HepG2 (cell line): ENCODE measurements around the gene RIPOR3. TPM values are rescaled to one million over a fixed set of nuclear protein-coding genes. Genes with fewer than 3 reads are reported as not detected.
A peak's percentile ranks its signal among the peaks of the same experiment; 100 is the strongest.

ENCODE experiments used
- ATAC-seq: fragments of 200-7000 bp; cut with Tn5 transposase; 3 replicates; pipeline ENCODE4 v1.9.1; 2020; ENCODE audit warnings: mild to moderate bottlenecking, moderate library complexity
- BruUV-seq: library from RNA; stranded (reverse); fragments of 400-500 nt; replicated peaks from 2 replicates; lab custom pipeline; 2021; lab: Mats Ljungman, UMichigan
- CTCF ChIA-PET: fragments of 300-600 bp; formaldehyde crosslinking; extraction: SDS; loops from one replicate; lab custom pipeline; 2021; ENCODE audit warnings: low total read pairs, inconsistent platforms, low intra/inter-chr PET ratio; lab: Yijun Ruan, JAX
- POLR2A ChIA-PET: fragments of 350-600 bp; sonication (Branson Sonifier 250); formaldehyde crosslinking; loops from one replicate; lab custom pipeline; 2020; ENCODE audit warnings: antibody characterized with exemption, inconsistent platforms; lab: Yijun Ruan, JAX
- DNase-seq: peaks from one replicate; pipeline ENCODE4 v3.0.0-alpha.2; 2015; ENCODE audit warnings: low spot score
- FAIRE-seq: peaks from 3 replicates; lab custom pipeline; 2011; peaks lifted over from hg19 to GRCh38; lab: Jason Lieb, UNC
- H2AFZ ChIP-seq: one replicate; pipeline ENCODE4 v1.6.1; 2011; ENCODE audit warnings: low read length, inconsistent platforms
- H3K27ac ChIP-seq: fragments of 300-600 bp; 3 replicates; pipeline ENCODE4 v1.8.0; 2011; ENCODE audit warnings: mixed run types, mild to moderate bottlenecking, mixed read lengths, low read length, inconsistent platforms; ENCODE audit not compliant: insufficient read depth; ENCODE audit errors: extremely low read length
- H3K27me3 ChIP-seq, 2 experiments: fragments of 200-600 bp in 1 of 2; 2 replicates in 1 of 2; 3 replicates in 1 of 2; pipeline versions ENCODE4 v1.6.0 to v1.8.0; 2011; ENCODE audit warnings: low read length in 2 of 2, mild to moderate bottlenecking in 2 of 2, moderate library complexity in 2 of 2, inconsistent platforms in 1 of 2; ENCODE audit not compliant: insufficient read depth in 2 of 2, control insufficient read depth in 1 of 2
- H3K36me3 ChIP-seq, 2 experiments: fragments of 200-600 bp in 1 of 2; replicated peaks in 1 of 2; 2 replicates in 1 of 2; 3 replicates in 1 of 2; pipeline versions ENCODE4 v1.5.1 to v1.8.0; 2011; ENCODE audit warnings: low read length in 2 of 2, inconsistent platforms in 1 of 2; ENCODE audit not compliant: insufficient read depth in 2 of 2, control insufficient read depth in 1 of 2
- H3K4me1 ChIP-seq: 2 replicates; pipeline ENCODE4 v1.5.1; 2012; ENCODE audit warnings: low read length, inconsistent platforms; ENCODE audit not compliant: insufficient read depth
- H3K4me2 ChIP-seq: 2 replicates; pipeline ENCODE4 v1.6.0; 2011; ENCODE audit warnings: low read depth, low read length, inconsistent platforms
- H3K4me3 ChIP-seq, 3 experiments: fragments of 200-600 bp in 1 of 3; sonication (generic), shearing (Covaris generic) in 1 of 3; replicated peaks in 1 of 3; 2 replicates each; pipeline ENCODE4 v1.5.1; 2011 to 2016; ENCODE audit warnings: low read length in 3 of 3, inconsistent platforms in 2 of 3, low read depth in 2 of 3, mild to moderate bottlenecking in 2 of 3, control low read depth in 1 of 3, mixed read lengths in 1 of 3; ENCODE audit not compliant: insufficient read depth in 1 of 3
- H3K79me2 ChIP-seq: one replicate; pipeline ENCODE4 v1.6.1; 2011; ENCODE audit warnings: low read length, inconsistent platforms; ENCODE audit not compliant: insufficient read depth
- H3K9ac ChIP-seq: 2 replicates; pipeline ENCODE4 v1.6.0; 2011; ENCODE audit warnings: mild to moderate bottlenecking, low read depth, low read length, inconsistent platforms; ENCODE audit not compliant: insufficient read depth
- H3K9me3 ChIP-seq: 2 replicates; pipeline ENCODE4 v1.5.1; 2012; ENCODE audit warnings: mild to moderate bottlenecking, low read length
- H4K20me1 ChIP-seq: 2 replicates; pipeline ENCODE4 v1.6.0; 2011; ENCODE audit warnings: inconsistent platforms, mild to moderate bottlenecking, low read length, moderate library complexity; ENCODE audit not compliant: insufficient read depth
- ARID2 ChIP-seq: sonication (generic); formaldehyde crosslinking; IDR thresholded peaks from 2 replicates; pipeline ENCODE4 v1.8.1; 2022; ENCODE audit warnings: mild to moderate bottlenecking, missing genetic modification reagents, borderline replicate concordance
- ARNT2 ChIP-seq: sonication (generic); formaldehyde crosslinking; IDR thresholded peaks from 2 replicates; pipeline ENCODE4 v1.8.0; 2022; ENCODE audit warnings: mild to moderate bottlenecking, low read depth, missing genetic modification reagents, moderate library complexity
- ATF1 ChIP-seq: IDR thresholded peaks from 2 replicates; pipeline ENCODE4 v1.6.1; 2016; ENCODE audit warnings: mild to moderate bottlenecking, control low read depth
- EEA1 ChIP-seq: sonication (generic); formaldehyde crosslinking; IDR thresholded peaks from 2 replicates; pipeline ENCODE4 v1.5.1; 2020; ENCODE audit warnings: mild to moderate bottlenecking, missing genetic modification reagents, borderline replicate concordance
- ETV5 ChIP-seq: IDR thresholded peaks from 2 replicates; pipeline ENCODE4 v1.6.1; 2018; ENCODE audit warnings: missing biosample characterization, missing genetic modification reagents, inconsistent platforms, borderline replicate concordance
- GTF3A ChIP-seq: sonication (generic); formaldehyde crosslinking; conservative IDR thresholded peaks from 2 replicates; pipeline ENCODE4 v1.4.0; 2020; ENCODE audit warnings: mild to moderate bottlenecking, missing genetic modification reagents
- HOMEZ ChIP-seq: IDR thresholded peaks from 2 replicates; pipeline ENCODE4 v1.6.1; 2016; ENCODE audit warnings: low read depth
- MED13 ChIP-seq: sonication (generic); formaldehyde crosslinking; IDR thresholded peaks from 2 replicates; pipeline ENCODE4 v1.5.0; 2020; ENCODE audit warnings: missing genetic modification reagents
- NR0B2 ChIP-seq: sonication (generic); formaldehyde crosslinking; IDR thresholded peaks from 2 replicates; pipeline ENCODE4 v1.4.0; 2020; ENCODE audit warnings: mild to moderate bottlenecking, missing genetic modification reagents
- SATB2 ChIP-seq: sonication (generic); formaldehyde crosslinking; IDR thresholded peaks from 2 replicates; pipeline ENCODE4 v1.5.0; 2020; ENCODE audit warnings: missing genetic modification reagents
- SOX5 ChIP-seq: IDR thresholded peaks from 2 replicates; pipeline ENCODE4 v1.6.1; 2016; ENCODE audit warnings: borderline replicate concordance
- YY1 ChIP-seq: IDR thresholded peaks from 2 replicates; pipeline ENCODE4 v1.6.1; 2011; ENCODE audit warnings: low read length, low read depth, moderate library complexity, mild to moderate bottlenecking; ENCODE audit not compliant: insufficient read depth, insufficient replicate concordance
- ZBTB33 ChIP-seq: sonication (generic); formaldehyde crosslinking; IDR thresholded peaks from 2 replicates; pipeline ENCODE4 v1.4.0; 2020; ENCODE audit warnings: missing genetic modification reagents
- ZBTB49 ChIP-seq: sonication (generic); formaldehyde crosslinking; IDR thresholded peaks from 2 replicates; pipeline ENCODE4 v1.4.0; 2020; ENCODE audit warnings: missing genetic modification reagents, borderline replicate concordance
- ZNF414 ChIP-seq: sonication (generic); formaldehyde crosslinking; IDR thresholded peaks from 2 replicates; pipeline ENCODE4 v1.5.0; 2020; ENCODE audit warnings: missing genetic modification reagents
- ZNF563 ChIP-seq: sonication (generic); formaldehyde crosslinking; IDR thresholded peaks from 2 replicates; pipeline ENCODE4 v1.8.0; 2022; ENCODE audit warnings: mild to moderate bottlenecking, moderate library complexity, missing genetic modification reagents
- WGBS: methylation state at CpG from one replicate; pipeline ENCODE4 v1.1.6; 2017; ENCODE audit warnings: low lambda C conversion rate; 5-methylcytosine and 5-hydroxymethylcytosine counted together
- in situ Hi-C: cut with HindIII; loops from 2 replicates; pipeline ENCODE4 v1.10.0; 2017; ENCODE audit warnings: low pct_unique_long_range_greater_than_20kb; ENCODE audit not compliant: extremely low pct_ligation_motif_present
- intact Hi-C: fragments of 100-400 bp; cut with micrococcal nuclease; formaldehyde crosslinking; loops from one replicate; pipeline ENCODE4 v1.10.0; 2022; ENCODE audit not compliant: unreplicated experiment
- polyA plus RNA-seq, 8 experiments: library from polyadenylated mRNA; depleted of rRNA in 3 of 8; stranded (reverse) in 7 of 8; unstranded in 1 of 8; fragments of >200 nt; fragmentation: Illumina TruSeq in 4 of 8; extraction: Trizol in 4 of 8; gene quantifications; 2 replicates each; pipeline versions ENCODE4 v1.2.1 to v1.2.3, GENCODE V29; 2011 to 2016; ENCODE audit warnings: low read depth in 4 of 8, missing spikeins in 1 of 8, mixed read lengths in 1 of 8; ENCODE audit not compliant: insufficient read depth in 1 of 8
- total RNA-seq, 5 experiments: library from RNA; depleted of rRNA; stranded (reverse); fragments of >200 nt; fragmentation: Illumina TruSeq; extraction: Trizol; gene quantifications; 2 replicates each; pipeline ENCODE4 v1.2.3, GENCODE V29; 2016; ENCODE audit warnings: low read depth in 1 of 5

The RIPOR3 gene
- total and polyA plus RNA-seq, 2 of the 13 experiments (the other 11 are each of a cell fraction or from before 2014, with no cell fraction given) = 0.18 TPM; not detected in 1

GRCh38 chr20:50673146-50673465 lies 18.2 kb downstream of the RIPOR3 start:
- peaks cover 0 to under 1% of the 10 kb centered on the region in 2 experiments; a peak in 1 of 5 replicates for H3K27me3 ChIP-seq
- intact Hi-C loops = no loop called here
- no peak for FAIRE-seq
- H3K27ac ChIP-seq = no peak overlapping the region
- H3K4me2 ChIP-seq = peak overlapping the region; percentile 61
- 74% methylated on average over 7 of the region's 7 CpGs for WGBS
- ChIA-PET POLR2A (interaction anchor here (1.6 kb wide), 1 partner anchor 12 kb away, joined by 5 read pairs; no protein-coding TSS in a partner anchor), CTCF (no interaction called here)
- no peak for ATAC-seq
- no peak overlapping the region for H2AFZ ChIP-seq
- no peaks in the 10 kb centered on the region for H3K79me2 ChIP-seq
- DNase-seq = no peak
- H4K20me1 ChIP-seq = no peaks in the 10 kb centered on the region
- BruUV-seq = no TSS peak
- H3K9ac ChIP-seq = no peak overlapping the region
- H3K9me3 ChIP-seq = no peaks in the 10 kb centered on the region
- peaks cover 81% of the 10 kb centered on the region for H3K4me1 ChIP-seq
- in situ Hi-C loops = no loop called here
- H3K36me3 ChIP-seq = no peaks in the 10 kb centered on the region
- peak overlapping the region in 1 of 3 experiments; percentile 27; a peak in 1 of 6 replicates for H3K4me3 ChIP-seq
- TF ChIP-seq HOMEZ (no peak), EEA1 (CRISPR knock-in tag) (no peak), SOX5 (CRISPR knock-in tag) (no peak), YY1 (no peak), ETV5 (CRISPR knock-in tag) (no peak), ZNF563 (CRISPR knock-in tag) (no peak), ZNF414 (CRISPR knock-in tag) (no peak), ARNT2 (CRISPR knock-in tag) (no peak), GTF3A (CRISPR knock-in tag) (no peak), ARID2 (CRISPR knock-in tag) (no peak), ATF1 (CRISPR knock-in tag) (no peak), NR0B2 (CRISPR knock-in tag) (no peak), ZBTB33 (CRISPR knock-in tag) (no peak), SATB2 (no peak), ZBTB49 (CRISPR knock-in tag) (no peak), MED13 (CRISPR knock-in tag) (no peak)
